GM21515 (cell line): ENCODE results near the gene GPM6B.

Source experiments
- ATAC-seq: cut with Tn5 transposase; IDR thresholded peaks from one replicate; pipeline ENCODE4 v1.9.1; 2021; ENCODE audit not compliant: unreplicated experiment

GPM6B gene

GRCh38 chrX:13770013-13770535, 46.8 kb downstream of the GPM6B start:
- no peak for ATAC-seq

GRCh38 chrX:13768939-13769338, 48.0 kb downstream of the GPM6B start:
- ATAC-seq = no peak

GRCh38 chrX:13764765-13765164, 52.1 kb downstream of the GPM6B start:
- ATAC-seq = no peak

GRCh38 chrX:13764281-13764680, 52.6 kb downstream of the GPM6B start:
- ATAC-seq = no peak

GRCh38 chrX:13763489-13763888, 53.4 kb downstream of the GPM6B start:
- no peak for ATAC-seq

- peak; percentile 61 for ATAC-seq
These were observed 55.1 kb downstream of the GPM6B start for GRCh38 chrX:13761606-13762414.

- ATAC-seq = no peak
These were observed 56.5 kb downstream of the GPM6B start for GRCh38 chrX:13760426-13760825.

- ATAC-seq = peak; percentile 66
These were observed 57.7 kb downstream of the GPM6B start for GRCh38 chrX:13759152-13759718.

GRCh38 chrX:13756381-13756780, 60.5 kb downstream of the GPM6B start:
- no peak for ATAC-seq

- ATAC-seq = no peak
These were observed 61.6 kb downstream of the GPM6B start for GRCh38 chrX:13755254-13755653.

GRCh38 chrX:13754765-13755164, 62.1 kb downstream of the GPM6B start:
- ATAC-seq = no peak

- peak; percentile 53 for ATAC-seq
These were observed 64.2 kb downstream of the GPM6B start for GRCh38 chrX:13752646-13753045.

- no peak for ATAC-seq
These were observed 64.8 kb downstream of the GPM6B start for GRCh38 chrX:13752141-13752540.

- ATAC-seq = no peak
These were observed 66.1 kb downstream of the GPM6B start for GRCh38 chrX:13750812-13751211.

GRCh38 chrX:13750204-13750603, 66.7 kb downstream of the GPM6B start:
- no peak for ATAC-seq

- no peak for ATAC-seq
These were observed 68.4 kb downstream of the GPM6B start for GRCh38 chrX:13748486-13748885.

- ATAC-seq = no peak
These were observed 69.1 kb downstream of the GPM6B start for GRCh38 chrX:13747836-13748235.

GRCh38 chrX:13742397-13743176, 74.3 kb downstream of the GPM6B start:
- peak; percentile 89 for ATAC-seq

GRCh38 chrX:13741695-13742094, 75.2 kb downstream of the GPM6B start:
- no peak for ATAC-seq

GRCh38 chrX:13734278-13735172, 82.4 kb downstream of the GPM6B start, which contains the start of the genes OFD1 and TRAPPC2:
OFD1 (plus strand) TSS chrX:13734748; CDS start chrX:13735072, 324 bp downstream.
TRAPPC2 (minus strand) TSS chrX:13734620; CDS start chrX:13719963, 14,657 bp downstream.
- ATAC-seq = peak; percentile 89
